PC-3 (cell line): ENCODE results near the gene SNTA1. TPM values are rescaled to one million over a fixed set of nuclear protein-coding genes. Genes with fewer than 3 reads are reported as not detected.
"Not testable (repeated sequence)": the region's sequence is repeated elsewhere in the genome, so short reads cannot be mapped to it uniquely, and the experiment has no call there.

ENCODE experiments used
- ATAC-seq: fragments of 200-7000 bp; cut with Tn5 transposase; 2 replicates; pipeline ENCODE4 v1.9.1; 2020; ENCODE audit warnings: mild to moderate bottlenecking, moderate library complexity
- BruUV-seq: library from RNA; stranded (reverse); fragments of 400-500 nt; replicated peaks from 2 replicates; lab custom pipeline; 2021; lab: Mats Ljungman, UMichigan
- CTCF ChIA-PET: fragments of 300-600 bp; sonication (Branson Sonifier 250); formaldehyde crosslinking; loops from one replicate; lab custom pipeline; 2022; ENCODE audit warnings: antibody characterized with exemption; lab: Charles Lee
- POLR2A ChIA-PET: fragments of 300-600 bp; sonication (Branson Sonifier 250); formaldehyde crosslinking; loops from one replicate; lab custom pipeline; 2022; ENCODE audit warnings: antibody characterized with exemption; ENCODE audit not compliant: unreplicated experiment; lab: Charles Lee
- DNase-seq: peaks from one replicate; pipeline ENCODE4 v3.0.0-alpha.2; 2015
- H2AFZ ChIP-seq: fragments of 300-600 bp; sonication (generic); 2 replicates; pipeline ENCODE4 v1.6.0; 2016; ENCODE audit warnings: antibody characterized with exemption, low read length
- H3F3A ChIP-seq: fragments of 300-600 bp; sonication (generic); one replicate; pipeline ENCODE4 v1.6.0; 2017; ENCODE audit warnings: antibody characterized with exemption, low read length, control low read depth, mild to moderate bottlenecking; ENCODE audit not compliant: unreplicated experiment
- H3K27ac ChIP-seq: fragments of 300-600 bp; sonication (generic); 2 replicates; pipeline ENCODE4 v1.5.1; 2016; ENCODE audit warnings: mild to moderate bottlenecking, low read length
- H3K27me3 ChIP-seq: fragments of 300-600 bp; sonication (generic); 2 replicates; pipeline ENCODE4 v1.6.1; 2016; ENCODE audit warnings: low read length, mixed read lengths
- H3K36me3 ChIP-seq: fragments of 300-600 bp; sonication (generic); 2 replicates; pipeline ENCODE4 v1.6.1; 2016; ENCODE audit warnings: low read depth, mixed run types, low read length, mixed read lengths
- H3K4me1 ChIP-seq: fragments of 300-600 bp; sonication (generic); 2 replicates; pipeline ENCODE4 v1.5.1; 2016; ENCODE audit warnings: low read length; ENCODE audit not compliant: insufficient read depth
- H3K4me2 ChIP-seq: fragments of 300-600 bp; sonication (generic); 2 replicates; pipeline ENCODE4 v1.6.0; 2016; ENCODE audit warnings: low read length
- H3K4me3 ChIP-seq: fragments of 300-600 bp; sonication (generic); 2 replicates; pipeline ENCODE4 v1.5.1; 2016; ENCODE audit warnings: mild to moderate bottlenecking, low read length, mixed read lengths
- H3K79me2 ChIP-seq: fragments of 300-600 bp; sonication (generic); 2 replicates; pipeline ENCODE4 v1.6.1; 2017; ENCODE audit warnings: low read length, mixed read lengths
- H3K9ac ChIP-seq: fragments of 300-600 bp; sonication (generic); 2 replicates; pipeline ENCODE4 v1.6.0; 2016; ENCODE audit warnings: mild to moderate bottlenecking, low read length
- H3K9me2 ChIP-seq: fragments of 300-600 bp; sonication (generic); replicated peaks from 2 replicates; pipeline ENCODE4 v1.6.1; 2016; ENCODE audit warnings: mixed run types, low read length, mixed read lengths
- H3K9me3 ChIP-seq: fragments of 300-600 bp; sonication (generic); 2 replicates; pipeline ENCODE4 v1.6.1; 2016; ENCODE audit warnings: low read length, mixed read lengths
- H4K20me1 ChIP-seq: fragments of 300-600 bp; sonication (generic); 2 replicates; pipeline ENCODE4 v1.6.1; 2016; ENCODE audit warnings: low read length, mixed read lengths
- EZH2 ChIP-seq: fragments of 300-600 bp; sonication (generic); IDR thresholded peaks from one replicate; pipeline ENCODE4 v1.6.1; 2017; ENCODE audit warnings: antibody characterized with exemption, mild to moderate bottlenecking, low read length; ENCODE audit not compliant: unreplicated experiment
- EZH2phosphoT487 ChIP-seq: fragments of 300-600 bp; sonication (generic); IDR thresholded peaks from 2 replicates; pipeline ENCODE4 v1.6.1; 2018; ENCODE audit warnings: mild to moderate bottlenecking, antibody characterized with exemption, low read length, borderline replicate concordance
- intact Hi-C: fragments of 100-400 bp; cut with micrococcal nuclease; formaldehyde crosslinking; loops from 2 replicates; pipeline ENCODE4 v1.9.0; 2023
- total RNA-seq: library from RNA; depleted of rRNA; stranded (reverse); fragments of >200 nt; gene quantifications from 2 replicates; pipeline ENCODE4 v1.2.3, GENCODE V29; 2014
- TF ChIP-seq, protein P1 (sequence below): fragments of 300-600 bp; sonication (generic); conservative IDR thresholded peaks from 2 replicates; pipeline ENCODE4 v1.5.1; 2017; ENCODE audit warnings: antibody characterized with exemption, low read depth, mild to moderate bottlenecking, low read length

SNTA1 gene
- total RNA-seq, 1 experiment from 2014 or later, result 25.9 TPM

DNA sequence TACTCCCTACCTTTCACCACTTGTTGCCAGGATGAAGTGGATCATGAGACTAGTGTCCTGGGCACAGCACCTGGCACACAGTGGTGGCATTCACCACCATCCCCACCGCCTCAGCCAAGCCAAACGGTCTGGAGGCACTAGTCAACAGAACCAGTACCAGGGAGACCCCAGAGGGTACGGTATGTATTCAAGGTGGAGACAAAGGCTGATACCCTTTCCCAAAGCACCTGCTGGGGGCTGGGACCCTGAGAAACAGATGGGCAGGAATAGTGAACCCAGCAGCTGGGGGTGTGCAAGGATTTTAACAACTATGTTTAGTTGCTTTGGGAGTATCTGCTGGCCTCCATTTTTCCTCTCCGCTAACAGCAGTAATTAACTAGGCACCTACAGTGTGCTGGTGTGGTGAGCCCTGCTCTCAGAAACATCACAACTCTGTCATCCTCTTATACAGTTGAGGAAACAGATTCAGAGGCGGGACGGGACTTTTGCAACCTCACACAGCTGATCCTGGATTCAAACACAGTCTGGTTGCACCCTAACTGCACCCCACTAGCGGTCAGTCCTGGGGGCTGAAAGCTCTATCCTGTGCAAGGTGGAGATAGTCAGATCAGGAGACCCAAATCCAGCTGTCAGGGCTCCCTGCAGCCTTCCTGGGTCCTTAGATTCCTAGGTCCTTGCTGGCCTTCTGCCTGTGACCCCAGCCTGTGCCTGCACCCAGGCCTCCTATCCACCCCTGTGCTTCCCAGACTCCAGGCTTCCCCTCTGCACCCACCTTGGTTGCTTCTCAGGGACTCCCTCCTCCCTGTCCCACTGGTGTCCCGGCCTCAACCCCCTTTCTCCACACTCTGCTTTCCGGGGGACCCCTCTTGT is 1.2 kb downstream of the SNTA1 start:
- peak overlapping the region; percentile 84 for H3K4me3 ChIP-seq
- ATAC-seq (no peak), DNase-seq (no peak)
- no TSS peak for BruUV-seq
- no peaks in the 10 kb centered on the region for H3K9me2 ChIP-seq
- H4K20me1 ChIP-seq, result no peaks in the 10 kb centered on the region
- H3K27me3 ChIP-seq, result no peaks in the 10 kb centered on the region
- intact Hi-C loops, result loop anchor here (1.0 to 10.0 kb wide), 2 partner anchors 41 to 178 kb away; partner anchors contain the start of gene CDK5RAP1
- H3K27ac ChIP-seq, result no peak overlapping the region
- H3K9ac ChIP-seq, result no peak overlapping the region; the same call in 1 of the 2 replicates
- H2AFZ ChIP-seq, result peak overlapping the region; percentile 99
- ChIA-PET CTCF (interaction anchor here (0.5 kb wide), 1 partner anchor 263 kb away, joined by 3 read pairs; no protein-coding TSS in a partner anchor), POLR2A (interaction anchor here (0.6 kb wide), 1 partner anchor 1778 kb away, joined by 3 read pairs; no protein-coding TSS in a partner anchor)
- no peaks in the 10 kb centered on the region for H3K9me3 ChIP-seq
- TF ChIP-seq EZH2, result no peak
- TF ChIP-seq, protein P1, sequence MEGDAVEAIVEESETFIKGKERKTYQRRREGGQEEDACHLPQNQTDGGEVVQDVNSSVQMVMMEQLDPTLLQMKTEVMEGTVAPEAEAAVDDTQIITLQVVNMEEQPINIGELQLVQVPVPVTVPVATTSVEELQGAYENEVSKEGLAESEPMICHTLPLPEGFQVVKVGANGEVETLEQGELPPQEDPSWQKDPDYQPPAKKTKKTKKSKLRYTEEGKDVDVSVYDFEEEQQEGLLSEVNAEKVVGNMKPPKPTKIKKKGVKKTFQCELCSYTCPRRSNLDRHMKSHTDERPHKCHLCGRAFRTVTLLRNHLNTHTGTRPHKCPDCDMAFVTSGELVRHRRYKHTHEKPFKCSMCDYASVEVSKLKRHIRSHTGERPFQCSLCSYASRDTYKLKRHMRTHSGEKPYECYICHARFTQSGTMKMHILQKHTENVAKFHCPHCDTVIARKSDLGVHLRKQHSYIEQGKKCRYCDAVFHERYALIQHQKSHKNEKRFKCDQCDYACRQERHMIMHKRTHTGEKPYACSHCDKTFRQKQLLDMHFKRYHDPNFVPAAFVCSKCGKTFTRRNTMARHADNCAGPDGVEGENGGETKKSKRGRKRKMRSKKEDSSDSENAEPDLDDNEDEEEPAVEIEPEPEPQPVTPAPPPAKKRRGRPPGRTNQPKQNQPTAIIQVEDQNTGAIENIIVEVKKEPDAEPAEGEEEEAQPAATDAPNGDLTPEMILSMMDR, result no peak
- no peak for TF ChIP-seq EZH2phosphoT487
- H3K4me2 ChIP-seq, result peak overlapping the region; percentile 95
- no peaks in the 10 kb centered on the region for H3F3A ChIP-seq
- H3K4me1 ChIP-seq, result peaks cover 5% of the 10 kb centered on the region; the same call in 1 of the 2 replicates
- no peaks in the 10 kb centered on the region for H3K79me2 ChIP-seq
- H3K36me3 ChIP-seq, result no peaks in the 10 kb centered on the region

DNA sequence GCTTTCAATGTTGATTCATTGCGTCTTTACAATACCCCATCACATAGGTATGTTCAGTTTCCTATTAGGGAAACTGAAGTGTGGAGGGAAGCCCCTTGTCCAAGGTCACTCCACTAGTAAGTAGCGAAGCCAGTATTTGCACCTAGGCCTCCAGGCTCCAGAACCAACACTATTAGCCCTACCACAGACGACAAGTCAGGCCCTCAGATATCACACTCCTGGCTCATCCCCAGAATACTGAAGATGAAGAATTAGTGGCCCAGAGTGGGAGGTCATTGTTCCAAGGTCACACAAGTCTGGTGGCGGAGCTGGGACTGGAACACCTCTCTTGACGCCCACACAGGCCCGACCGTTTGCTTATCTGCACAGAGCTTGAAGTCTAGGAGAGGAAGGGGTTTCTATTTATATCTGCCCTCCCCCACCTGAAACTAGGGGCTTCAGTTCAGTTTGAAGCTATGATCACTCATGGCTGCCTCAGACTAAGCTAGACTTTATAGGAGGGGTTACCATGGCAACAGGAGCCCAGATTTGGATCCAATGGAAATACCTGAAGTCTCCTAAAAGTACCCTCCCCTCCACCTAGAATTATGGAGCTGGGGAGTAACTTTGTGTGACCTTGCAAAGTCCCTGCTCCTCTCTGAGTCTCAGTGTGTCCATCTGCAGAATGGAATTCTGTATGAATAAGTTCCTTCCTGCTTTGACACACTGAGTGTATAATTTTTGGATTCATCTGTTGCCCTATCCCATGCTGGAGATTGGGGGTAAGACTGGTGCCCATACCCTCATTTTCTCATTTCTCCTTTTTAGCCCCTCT is 2.2 kb downstream of the SNTA1 start:
- DNase-seq (no peak), ATAC-seq (no peak)
- ChIA-PET CTCF (no interaction called here), POLR2A (no interaction called here)
- intact Hi-C loops, result loop anchor here (10.0 kb wide), 1 partner anchor 177 kb away; no protein-coding TSS in a partner anchor
- Histone ChIP-seq H3K36me3 (no peaks in the 10 kb centered on the region), H3K27ac (no peak overlapping the region), H2AFZ (no peak overlapping the region), H3K4me2 (no peak overlapping the region), H3K9ac (no peak overlapping the region), H3F3A (no peaks in the 10 kb centered on the region), H3K9me2 (no peaks in the 10 kb centered on the region), H3K9me3 (no peaks in the 10 kb centered on the region), H3K4me1 (peaks cover 5% of the 10 kb centered on the region; the same call in 1 of the 2 replicates), H3K27me3 (no peaks in the 10 kb centered on the region), H3K79me2 (no peaks in the 10 kb centered on the region), H4K20me1 (no peaks in the 10 kb centered on the region), H3K4me3 (no peak overlapping the region)
- TF ChIP-seq, protein P1, result no peak
- TF ChIP-seq EZH2 (no peak), EZH2phosphoT487 (no peak)
- BruUV-seq, result TSS peak; percentile 22

- CTCF ChIA-PET, DNase-seq, H3K4me3 ChIP-seq, H3K79me2 ChIP-seq, H3K27me3 ChIP-seq, H3K9me2 ChIP-seq, H2AFZ ChIP-seq, H4K20me1 ChIP-seq, H3K9me3 ChIP-seq, H3K36me3 ChIP-seq, BruUV-seq, H3K4me1 ChIP-seq, H3F3A ChIP-seq, H3K4me2 ChIP-seq, H3K27ac ChIP-seq, POLR2A ChIA-PET, H3K9ac ChIP-seq, ATAC-seq: not testable (repeated sequence)
- intact Hi-C loops, result loop anchor here (10.0 kb wide), 1 partner anchor 176 kb away; no protein-coding TSS in a partner anchor
Measured at GRCh38 chr20:33440562-33440961, 3.0 kb downstream of the SNTA1 start.
